ENCODE results near the gene ASB18.

The ASB18 gene

DNA sequence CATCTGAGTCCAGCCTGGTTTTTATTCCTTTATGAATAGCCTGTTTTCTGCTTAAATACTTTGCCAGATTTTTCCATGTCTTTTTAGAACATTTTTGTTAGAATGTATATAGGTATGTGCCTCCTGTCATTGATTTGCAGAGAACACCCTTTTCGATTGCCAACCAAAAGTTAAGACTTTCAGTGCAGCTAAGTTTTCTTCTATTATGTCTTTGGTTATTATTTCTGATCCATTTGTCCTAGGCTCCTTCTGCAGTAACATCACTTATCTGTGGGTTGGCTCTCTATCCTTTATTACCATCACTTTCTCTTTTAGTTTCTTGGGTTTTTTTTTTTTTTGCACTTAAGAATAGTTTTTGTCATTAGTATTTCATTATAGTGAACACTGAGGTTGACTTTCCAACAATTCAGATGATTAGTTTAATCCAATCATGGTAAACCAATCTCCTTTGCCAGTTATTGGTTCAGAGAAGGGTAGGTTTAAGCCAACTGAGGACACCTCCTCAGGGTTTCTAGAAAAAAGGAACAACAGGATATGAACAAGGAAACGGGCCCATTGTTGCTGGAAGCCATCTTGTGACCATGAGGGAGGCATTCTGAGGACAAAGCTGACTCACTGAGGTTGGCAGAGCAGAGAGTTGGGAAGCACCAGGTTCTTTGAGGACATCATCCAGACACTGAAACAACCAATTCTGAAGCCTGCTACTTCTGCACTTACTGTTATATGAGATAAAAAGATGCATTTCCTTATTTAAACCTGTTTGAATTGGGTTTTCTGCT, 58.1 kb downstream of the ASB18 start:
- no peak for DNase-seq

- DNase-seq, result no peak
Observed at GRCh38 chr2:236204953-236205352, 59.3 kb downstream of the ASB18 start.

- DNase-seq, result no peak
Observed at GRCh38 chr2:236200378-236200777, 63.8 kb downstream of the ASB18 start.

- no peak for DNase-seq
Observed at GRCh38 chr2:236196366-236196765, 67.8 kb downstream of the ASB18 start.

DNA sequence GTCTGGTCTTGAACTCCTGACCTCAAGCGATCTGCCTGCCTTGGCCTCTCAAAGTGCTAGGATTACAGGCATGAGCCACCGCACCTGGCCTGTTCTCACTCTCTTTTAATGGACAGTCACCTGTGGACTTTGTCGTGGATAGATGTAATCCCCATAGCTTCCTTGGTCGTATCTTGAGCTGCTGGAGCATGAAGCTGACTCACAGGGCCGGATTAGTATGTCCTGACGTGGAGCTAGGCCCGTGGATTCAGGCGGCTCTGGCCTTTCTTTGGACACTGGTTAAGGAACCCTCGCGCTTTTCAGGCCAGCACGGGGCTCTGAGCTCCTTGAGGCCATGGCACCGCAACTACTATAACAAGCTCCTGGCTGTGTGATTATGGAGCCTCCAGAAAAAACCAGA, 68.5 kb downstream of the ASB18 start:
- no peak for DNase-seq

- no peak for DNase-seq
Observed at GRCh38 chr2:236194786-236195185, 69.4 kb downstream of the ASB18 start.

- DNase-seq, result no peak
Observed at GRCh38 chr2:236193026-236193425, 71.2 kb downstream of the ASB18 start.

DNA sequence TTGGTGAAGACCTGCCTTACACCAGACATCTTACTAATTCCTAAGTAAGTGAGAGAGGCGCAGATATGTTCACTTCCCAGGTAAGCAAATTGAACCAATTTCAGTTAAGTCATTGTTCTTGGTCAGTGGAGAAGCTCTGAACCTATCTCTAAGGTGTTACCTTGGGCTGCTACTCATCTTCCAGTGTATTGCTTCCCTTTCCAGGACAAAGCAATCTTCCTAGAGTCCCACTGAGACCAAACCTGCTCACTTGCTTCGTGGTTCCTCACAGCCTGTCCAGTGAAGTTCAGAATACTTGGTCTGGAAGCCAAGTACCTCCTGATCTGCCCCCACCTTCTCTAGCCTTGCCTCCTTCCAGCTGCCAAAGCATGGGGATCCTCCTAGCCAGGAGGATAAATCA, 73.5 kb downstream of the ASB18 start:
- DNase-seq, result no peak

DNA sequence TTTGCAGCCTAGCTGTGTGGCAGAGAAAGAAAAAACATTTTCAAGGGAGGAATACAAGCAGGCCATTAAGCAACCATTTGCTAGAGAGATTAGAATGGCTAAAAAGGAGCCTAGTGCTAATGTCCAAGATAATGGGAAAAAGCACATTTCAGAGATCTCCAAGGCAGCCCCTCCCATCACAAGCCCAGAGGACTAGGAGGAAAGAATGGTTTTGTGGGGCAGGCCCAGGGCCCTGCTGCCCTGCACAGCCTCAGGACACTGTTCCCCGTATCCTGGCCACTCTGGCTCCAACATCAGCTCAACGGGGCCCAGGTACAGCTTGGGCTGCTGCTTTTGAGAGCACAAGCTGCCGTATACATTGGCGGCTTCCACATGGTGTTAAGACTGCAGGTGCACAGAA, 79.5 kb downstream of the ASB18 start:
- DNase-seq, result no peak

DNA sequence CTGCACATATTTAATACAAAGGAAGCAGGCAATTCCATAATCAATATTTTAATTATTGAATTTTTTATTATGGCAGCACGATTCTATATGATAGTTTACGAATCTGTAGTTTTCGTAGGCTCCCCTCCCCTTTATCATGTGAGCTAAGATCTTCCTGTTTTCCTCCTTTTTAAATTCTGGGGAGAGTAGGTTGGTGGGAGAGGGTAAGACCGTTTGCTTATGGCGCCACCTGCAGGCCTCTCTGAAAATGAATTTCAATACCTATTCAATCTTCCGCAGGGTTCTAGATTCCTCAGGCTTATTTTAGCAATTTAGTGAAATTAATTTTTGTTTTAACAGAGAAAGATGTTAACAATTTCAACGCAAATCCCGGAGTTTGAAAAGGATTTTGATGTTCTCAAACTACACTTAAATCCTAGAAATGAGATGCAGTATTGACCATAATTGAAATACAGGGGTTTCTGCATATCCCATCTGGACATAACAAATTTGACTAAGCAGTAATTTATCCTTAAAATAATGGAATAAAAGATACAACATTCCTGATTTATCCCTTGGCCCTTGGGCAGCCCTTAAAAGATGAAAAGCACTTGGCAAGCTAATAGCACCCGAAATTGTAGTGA, 83.3 kb downstream of the ASB18 start:
- peak; percentile 36 for DNase-seq

- DNase-seq, result no peak
Observed at GRCh38 chr2:236180076-236180816, 84.0 kb downstream of the ASB18 start.

GRCh38 chr2:236179236-236180075, 84.8 kb downstream of the ASB18 start:
- no peak for DNase-seq

GRCh38 chr2:236178890-236179235, 85.3 kb downstream of the ASB18 start:
- DNase-seq, result no peak

DNA sequence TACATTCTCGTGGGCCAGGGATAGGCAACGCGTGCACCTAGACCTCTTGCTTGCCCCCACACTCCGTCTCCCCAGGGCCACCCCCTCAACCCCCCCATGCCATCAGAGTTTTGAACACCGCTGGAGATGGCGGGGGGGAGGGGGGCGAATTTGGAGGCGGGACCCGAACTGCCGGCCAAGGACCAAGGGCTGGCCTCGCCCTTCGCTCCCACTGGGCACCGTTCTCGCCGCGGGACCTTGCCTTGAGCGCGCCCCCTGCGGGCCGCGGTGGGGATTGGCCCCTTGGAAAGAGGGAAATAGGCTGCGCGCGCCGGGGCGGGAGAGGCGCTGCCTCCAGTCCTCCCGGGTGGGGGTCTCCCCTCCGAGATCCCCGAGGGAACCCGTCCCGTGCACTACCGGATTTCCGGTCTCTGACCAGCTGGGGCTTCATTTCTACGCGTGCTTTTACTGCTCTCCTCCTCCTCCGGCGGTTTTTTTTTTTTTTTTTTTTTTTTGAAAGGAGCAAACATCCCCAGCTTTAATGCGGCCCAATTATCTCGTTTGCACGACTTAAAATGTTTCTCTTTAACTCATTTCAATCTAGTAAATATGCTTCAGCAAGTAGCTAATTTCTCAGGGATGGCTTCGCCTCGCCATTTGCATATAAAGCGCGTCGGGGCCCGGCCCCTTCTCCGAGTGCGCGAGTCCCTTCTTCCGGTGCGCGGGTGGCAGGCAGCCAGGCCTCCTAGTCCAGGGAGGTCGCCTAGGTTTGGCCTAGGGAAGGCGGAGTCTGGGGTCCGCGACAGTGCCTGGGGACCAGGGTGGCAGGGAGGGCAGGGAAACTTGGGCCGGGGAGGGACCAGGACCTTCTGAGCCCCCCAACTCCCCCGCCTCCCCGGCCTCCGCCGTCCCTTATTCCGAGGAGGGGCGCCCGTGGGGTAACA, 86.0 kb downstream of the ASB18 start:
- DNase-seq, result no peak

DNA sequence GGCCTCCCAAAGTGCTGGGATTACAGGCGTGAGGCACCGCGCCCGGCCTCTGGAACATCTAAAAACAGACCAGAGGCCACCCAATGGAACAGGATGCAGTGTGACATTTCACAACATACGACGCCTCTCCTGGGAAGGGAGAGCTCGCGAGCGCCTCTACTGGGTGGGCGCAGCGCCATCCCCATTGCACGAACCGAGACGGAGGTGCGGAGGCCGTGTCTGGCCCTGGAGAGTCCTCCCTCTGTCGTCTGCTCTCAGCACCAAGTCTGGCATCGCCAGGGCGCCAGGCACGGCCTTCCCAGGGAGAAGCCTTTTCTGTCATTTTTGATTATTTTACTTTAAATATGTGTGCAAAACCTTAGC, 86.6 kb downstream of the ASB18 start:
- no peak for DNase-seq

- no peak for DNase-seq
Observed at GRCh38 chr2:236176951-236177350, 87.3 kb downstream of the ASB18 start.

DNA sequence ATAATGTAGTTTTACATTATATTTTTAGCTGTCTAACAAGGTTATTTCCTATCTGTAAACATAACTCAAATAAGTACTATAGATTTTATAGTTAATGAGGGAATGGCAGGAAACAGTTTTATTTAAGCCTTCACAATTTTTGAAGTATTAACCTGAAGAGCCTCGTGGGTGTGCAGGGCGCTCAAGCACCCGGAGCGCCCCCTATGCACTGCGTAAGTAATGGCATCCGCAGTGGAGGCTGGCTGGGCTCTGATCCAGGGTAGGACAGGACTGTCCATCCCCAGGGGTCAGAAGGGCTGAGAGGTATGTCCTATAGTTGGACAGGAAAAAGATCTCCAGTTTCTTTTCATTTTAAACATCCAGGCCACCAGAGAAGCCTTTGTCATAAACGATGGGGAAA, 87.8 kb downstream of the ASB18 start:
- no peak for DNase-seq

DNA sequence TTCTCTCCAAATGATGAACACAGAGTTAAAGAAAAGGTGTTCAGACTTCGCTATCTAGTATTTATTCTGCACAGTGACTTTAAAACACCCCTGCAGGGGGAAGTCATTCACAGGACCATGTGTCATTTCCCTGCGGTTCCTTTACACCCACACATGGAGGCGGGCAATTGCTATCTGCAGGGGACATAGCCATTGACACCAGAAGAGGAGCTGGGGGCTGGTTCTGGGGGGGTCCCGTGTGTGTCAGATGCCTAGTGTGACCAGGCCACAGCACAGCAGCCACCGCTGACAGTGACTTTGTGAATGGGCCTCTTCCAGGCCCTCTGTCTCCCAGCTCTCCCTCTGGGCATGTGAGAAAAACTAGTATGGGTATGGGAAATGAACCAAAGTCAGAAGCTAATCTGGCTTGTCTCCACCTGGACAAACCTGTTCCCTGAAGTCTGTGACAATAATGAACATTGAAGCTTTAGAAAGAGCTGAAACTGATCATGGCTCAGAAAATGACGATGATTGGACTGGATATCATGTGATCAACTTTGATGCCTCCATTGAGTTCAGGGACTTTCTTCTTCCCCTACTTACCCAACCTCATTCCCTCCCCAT, 88.6 kb downstream of the ASB18 start:
- no peak for DNase-seq

- no peak for DNase-seq
Observed at GRCh38 chr2:236173729-236174607, 90.2 kb downstream of the ASB18 start.

DNA sequence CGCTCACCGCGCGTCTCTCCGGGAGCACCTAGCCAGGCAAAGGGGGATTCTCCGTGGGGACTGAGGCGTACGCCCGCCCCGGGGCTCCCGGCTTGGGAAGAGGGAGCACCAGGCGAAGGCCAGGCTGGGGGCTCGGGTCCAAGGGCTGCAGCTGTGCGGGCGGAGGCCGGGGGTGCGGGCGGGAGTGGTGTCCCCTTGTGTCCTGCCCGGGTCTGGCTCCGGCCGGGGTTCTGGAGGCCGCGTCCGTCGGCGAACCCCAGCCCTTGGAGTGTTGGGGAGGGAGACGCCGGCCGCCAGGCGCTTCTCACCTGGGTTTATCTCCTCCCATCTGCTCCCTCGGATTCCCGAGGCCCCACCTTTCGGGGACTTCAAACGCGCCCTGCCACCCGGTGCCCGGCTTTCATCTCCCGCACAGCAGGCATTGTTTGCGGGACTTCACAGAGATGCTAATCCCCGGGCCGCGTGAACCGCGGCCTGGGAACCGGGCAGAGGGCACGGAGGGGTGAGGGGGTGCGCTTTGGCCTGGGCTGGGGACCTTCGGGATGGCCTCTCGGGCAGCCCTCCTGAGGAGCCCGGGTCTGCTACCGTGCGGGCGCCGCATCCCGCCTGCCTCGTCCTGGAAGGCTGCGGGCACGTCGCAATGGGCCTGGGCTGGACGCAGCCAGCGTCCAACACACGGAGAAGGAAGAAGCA, 91.0 kb downstream of the ASB18 start:
- DNase-seq, result no peak
